HUES6 (cell line): ENCODE data around the gene RRAD.

Source experiments
- H3K27ac ChIP-seq: 2 replicates; pipeline ENCODE4 v1.7.0; 2013; ENCODE audit warnings: low read depth, mild to moderate bottlenecking, low read length, inconsistent platforms
- H3K27me3 ChIP-seq: 2 replicates; pipeline ENCODE4 v1.6.1; 2013; ENCODE audit warnings: low read length; ENCODE audit not compliant: control insufficient read depth, insufficient read depth
- H3K36me3 ChIP-seq: 2 replicates; pipeline ENCODE4 v1.6.1; 2013; ENCODE audit warnings: low read length; ENCODE audit not compliant: control insufficient read depth, insufficient read depth
- H3K4me1 ChIP-seq: 2 replicates; pipeline ENCODE4 v1.6.1; 2013; ENCODE audit warnings: low read length; ENCODE audit not compliant: control insufficient read depth, insufficient read depth
- H3K4me3 ChIP-seq: 2 replicates; pipeline ENCODE4 v1.5.1; 2013; ENCODE audit warnings: low read depth, low read length
- H3K9ac ChIP-seq: one replicate; pipeline ENCODE4 v1.6.1; 2013; ENCODE audit warnings: mild to moderate bottlenecking, low read length
- H3K9me3 ChIP-seq: 2 replicates; pipeline ENCODE4 v1.6.1; 2013; ENCODE audit warnings: low read depth, low read length; ENCODE audit not compliant: control insufficient read depth, insufficient read depth

Gene RRAD

DNA sequence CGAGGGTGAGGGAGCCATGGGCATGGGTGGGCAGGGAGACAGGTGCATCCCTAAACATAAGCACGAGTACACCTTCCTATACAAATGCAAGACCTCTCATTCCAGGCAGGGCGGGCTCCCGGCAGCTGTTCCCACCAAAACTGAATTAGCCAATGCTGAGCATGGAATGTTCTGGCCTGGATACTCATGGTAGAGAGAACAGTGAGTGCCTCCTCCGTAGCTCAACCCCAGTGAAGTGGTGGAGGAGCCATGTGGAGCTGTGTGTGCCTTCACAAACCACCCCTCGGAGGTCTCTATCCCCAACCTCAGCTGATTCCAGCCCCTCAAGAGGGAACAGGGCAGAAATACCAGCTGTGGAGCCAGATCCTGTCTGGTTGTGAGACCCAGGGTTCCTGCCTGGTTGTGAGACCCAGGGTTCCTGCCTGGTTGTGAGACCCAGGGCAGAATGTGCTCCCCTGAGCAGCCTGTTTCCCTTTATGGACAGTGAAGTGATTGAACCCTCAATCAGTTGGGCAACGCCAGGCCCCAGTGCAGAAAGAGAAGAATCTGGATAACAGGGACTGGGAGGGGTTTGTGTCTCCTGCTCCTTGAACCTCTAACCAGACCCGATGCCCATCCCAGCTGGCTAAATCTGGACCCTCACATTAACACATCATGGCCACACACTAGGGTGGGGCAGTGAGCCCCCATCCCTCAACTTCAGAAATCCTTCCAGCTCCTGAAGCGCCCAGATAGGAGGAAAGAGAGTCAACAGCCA is 4.2 kb downstream of the RRAD start:
- no peaks in the 10 kb centered on the region for H3K4me1 ChIP-seq
- H3K27me3 ChIP-seq, result peaks cover 69% of the 10 kb centered on the region
- H3K36me3 ChIP-seq, result no peaks in the 10 kb centered on the region
- H3K9ac ChIP-seq, result no peak overlapping the region
- no peak overlapping the region for H3K27ac ChIP-seq
- H3K4me3 ChIP-seq, result no peak overlapping the region
- H3K9me3 ChIP-seq, result no peaks in the 10 kb centered on the region

DNA sequence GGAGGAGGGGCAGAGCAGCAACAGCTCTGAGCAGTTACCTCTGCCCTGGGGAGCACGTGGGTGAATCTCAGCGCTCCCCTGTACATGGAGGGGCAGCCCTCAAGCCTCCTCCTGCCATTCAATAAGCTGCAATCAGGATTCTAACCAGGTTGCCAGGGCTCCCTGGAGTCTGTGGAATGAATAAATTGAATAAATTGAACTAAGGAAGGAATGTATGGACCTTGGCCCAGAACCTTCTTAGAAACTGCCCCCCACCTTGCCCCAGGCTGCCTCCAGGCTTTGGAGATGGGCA is 5.1 kb downstream of the RRAD start:
- H3K9me3 ChIP-seq, result no peaks in the 10 kb centered on the region
- no peaks in the 10 kb centered on the region for H3K4me1 ChIP-seq
- H3K36me3 ChIP-seq, result no peaks in the 10 kb centered on the region
- no peak overlapping the region for H3K27ac ChIP-seq
- no peak overlapping the region for H3K9ac ChIP-seq
- no peak overlapping the region for H3K4me3 ChIP-seq
- H3K27me3 ChIP-seq, result peaks cover 64% of the 10 kb centered on the region

DNA sequence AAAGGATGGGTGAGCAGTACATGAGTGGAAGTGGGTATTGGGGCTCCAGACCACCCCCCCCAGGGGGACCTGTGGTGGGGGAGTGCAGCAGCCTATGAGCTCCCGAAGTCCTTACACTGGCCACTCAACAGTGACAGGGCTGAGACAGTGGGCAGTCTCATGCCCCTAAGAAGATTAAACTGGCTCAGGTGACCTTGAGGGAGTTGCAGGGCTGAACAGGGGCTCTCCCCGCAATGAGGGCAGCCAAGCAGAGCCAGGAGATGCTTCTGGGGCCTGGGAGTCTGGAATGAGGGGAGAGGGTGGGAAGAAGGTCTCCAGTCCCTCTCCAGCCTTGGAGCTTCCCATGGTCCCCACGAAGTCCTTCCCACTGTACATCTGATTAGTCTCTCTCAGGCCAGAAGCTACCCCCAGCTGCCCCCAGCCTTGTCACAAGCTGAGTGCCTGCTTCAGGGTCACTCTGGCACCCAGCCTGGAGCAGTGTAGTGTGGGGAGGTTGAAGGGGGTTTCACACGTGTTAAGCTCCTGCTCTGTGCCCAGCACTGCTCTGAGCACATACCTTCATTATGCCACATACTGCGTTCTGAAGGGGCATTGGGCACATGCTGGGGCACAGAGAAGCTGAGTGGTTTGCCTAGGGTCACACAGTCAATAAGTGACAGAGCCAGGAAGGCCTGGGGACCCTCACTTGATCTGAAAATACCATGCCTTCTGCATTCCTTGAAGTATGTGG is 5.6 kb downstream of the RRAD start:
- Histone ChIP-seq H3K9me3 (no peaks in the 10 kb centered on the region), H3K4me3 (no peak overlapping the region), H3K27ac (no peak overlapping the region), H3K9ac (no peak overlapping the region), H3K4me1 (no peaks in the 10 kb centered on the region), H3K27me3 (peaks cover 64% of the 10 kb centered on the region), H3K36me3 (no peaks in the 10 kb centered on the region)

DNA sequence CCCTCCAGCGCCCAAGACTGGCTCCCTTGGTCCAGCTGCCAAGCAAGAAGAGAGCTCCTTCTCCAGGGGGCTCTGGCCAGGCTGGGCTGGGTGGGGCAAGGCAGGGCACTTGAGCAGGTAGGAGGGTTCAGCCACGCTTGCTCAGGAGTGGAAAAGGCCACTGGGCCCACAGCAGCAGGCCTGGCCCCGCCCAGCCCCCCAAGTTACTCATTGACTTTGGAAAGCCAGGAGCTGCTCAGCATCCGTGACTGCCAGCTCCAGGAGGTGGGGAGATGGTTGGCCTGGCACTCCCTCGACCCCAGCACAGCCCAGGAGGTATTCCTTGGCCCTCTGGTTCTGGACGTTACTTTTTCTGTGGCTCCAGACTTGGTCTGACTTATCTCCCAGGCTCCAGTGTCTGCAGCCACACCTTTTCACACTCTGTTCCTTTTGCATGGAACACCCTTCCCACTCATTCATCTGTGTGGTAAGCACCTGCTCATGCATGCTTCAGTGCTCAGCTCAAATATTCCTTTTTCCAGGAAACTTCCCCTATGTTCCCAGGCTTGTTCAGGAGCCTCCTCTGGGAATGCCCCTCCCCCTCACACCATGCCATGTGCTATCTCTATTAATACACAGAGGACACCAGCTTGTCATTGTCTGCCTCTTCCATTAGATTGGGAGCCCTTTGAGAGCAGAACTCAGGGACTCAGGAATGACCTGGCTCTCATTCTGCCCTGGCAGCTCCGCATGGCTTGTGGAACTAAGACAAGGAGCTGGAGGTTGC is 6.3 kb downstream of the RRAD start, which contains the start of gene CDH16:
Gene CDH16, minus strand, starts transcription at position 83 of the 766 bp plus-strand sequence. CDS start 820 bp downstream, outside the sequence.
- Histone ChIP-seq H3K9ac (no peak within 1 kb of the TSS), H3K4me1 (no peaks in the 10 kb centered on the region), H3K4me3 (no peak within 1 kb of the TSS), H3K27ac (no peak within 1 kb of the TSS), H3K27me3 (peaks cover 62% of the 10 kb centered on the region), H3K36me3 (no peaks in the 10 kb centered on the region), H3K9me3 (no peaks in the 10 kb centered on the region)

DNA sequence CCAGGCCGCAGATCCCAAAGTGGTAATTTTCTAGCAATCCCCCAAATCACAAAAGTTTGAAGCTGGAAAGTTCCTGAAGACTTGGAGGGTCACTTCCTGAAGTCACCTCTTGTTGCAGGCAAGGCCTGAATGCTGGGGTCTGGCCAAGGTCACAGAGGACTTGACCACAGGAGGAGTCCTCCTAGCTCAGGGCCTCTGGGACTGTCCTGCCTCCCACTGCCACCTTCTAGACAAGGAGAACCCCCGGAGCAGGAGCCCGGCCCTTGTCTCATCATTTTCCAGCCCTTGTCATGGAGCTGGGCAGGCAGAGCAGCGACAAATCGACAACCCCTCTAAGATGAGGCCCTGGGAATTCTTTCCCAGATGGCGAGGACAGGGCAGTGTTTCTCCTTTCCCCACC is 7.0 kb downstream of the RRAD start:
- H3K27me3 ChIP-seq, result peaks cover 56% of the 10 kb centered on the region
- no peak overlapping the region for H3K4me3 ChIP-seq
- no peaks in the 10 kb centered on the region for H3K9me3 ChIP-seq
- H3K27ac ChIP-seq, result no peak overlapping the region
- H3K36me3 ChIP-seq, result no peaks in the 10 kb centered on the region
- H3K4me1 ChIP-seq, result no peaks in the 10 kb centered on the region
- H3K9ac ChIP-seq, result no peak overlapping the region

DNA sequence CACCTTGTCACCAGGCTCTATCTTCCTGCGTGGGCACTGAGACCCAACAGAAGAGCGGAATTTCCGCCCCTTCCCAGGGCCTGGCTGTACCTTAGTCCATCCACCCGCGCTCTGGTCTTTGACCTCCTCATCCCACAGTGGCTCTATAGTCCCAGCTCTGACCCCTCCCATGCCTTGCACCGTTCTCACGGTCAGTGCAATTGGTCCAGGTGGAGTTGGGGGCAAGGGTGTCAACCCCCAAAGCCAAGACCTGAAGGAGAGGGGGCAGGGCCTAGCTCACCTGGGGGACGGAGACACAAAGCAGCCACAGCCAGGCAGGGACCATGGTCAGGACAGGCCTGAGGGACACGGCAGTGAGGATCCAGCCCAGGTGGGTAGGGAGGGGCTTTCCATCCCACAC is 7.6 kb downstream of the RRAD start:
- Histone ChIP-seq H3K36me3 (no peaks in the 10 kb centered on the region), H3K27ac (no peak overlapping the region), H3K27me3 (peaks cover 50% of the 10 kb centered on the region), H3K9ac (no peak overlapping the region), H3K4me3 (no peak overlapping the region), H3K4me1 (no peaks in the 10 kb centered on the region), H3K9me3 (no peaks in the 10 kb centered on the region)

DNA sequence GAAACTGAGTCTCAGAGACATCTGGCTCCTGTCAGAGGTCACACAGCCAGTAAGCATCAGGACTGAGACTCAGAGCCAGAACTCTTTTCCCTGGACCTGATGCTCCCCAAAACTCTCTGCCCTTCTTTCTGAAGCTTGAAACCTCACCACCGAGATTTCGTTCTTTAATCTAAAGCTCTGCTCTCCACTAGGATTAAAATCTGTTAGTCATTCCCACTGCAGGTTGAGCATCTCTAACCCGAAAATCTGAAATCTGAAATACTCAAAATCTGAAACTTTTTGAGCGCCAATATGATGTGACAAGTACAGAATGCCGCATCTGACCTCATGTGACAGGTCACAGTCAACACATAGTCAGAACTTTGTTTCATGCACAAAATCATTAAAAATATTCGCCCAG is 8.8 kb downstream of the RRAD start:
- Histone ChIP-seq H3K36me3 (no peaks in the 10 kb centered on the region), H3K4me3 (no peak overlapping the region), H3K4me1 (no peaks in the 10 kb centered on the region), H3K9ac (no peak overlapping the region), H3K27me3 (peaks cover 43% of the 10 kb centered on the region), H3K27ac (no peak overlapping the region), H3K9me3 (no peaks in the 10 kb centered on the region)

DNA sequence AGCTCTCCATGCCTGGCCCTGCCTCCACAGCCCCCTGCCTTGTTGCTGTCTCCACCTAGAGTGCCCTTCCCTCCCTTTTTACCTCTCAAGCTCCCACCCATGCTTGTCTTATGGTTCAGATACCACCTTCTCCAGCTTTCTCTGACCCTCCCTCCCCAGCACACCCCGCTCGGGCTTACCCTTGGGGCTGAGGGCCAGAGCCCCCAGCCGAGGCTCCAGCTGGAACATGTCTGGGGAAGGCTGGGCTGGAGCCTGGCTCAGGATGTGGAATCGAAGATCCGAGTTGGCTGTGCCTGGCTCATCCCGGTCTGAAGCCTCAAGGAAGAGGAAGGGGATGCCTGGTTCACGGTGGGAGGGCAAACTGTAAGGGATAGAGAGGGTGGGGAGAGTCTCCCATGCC is 10.3 kb downstream of the RRAD start:
- no peaks in the 10 kb centered on the region for H3K4me1 ChIP-seq
- H3K27ac ChIP-seq, result no peak overlapping the region
- H3K36me3 ChIP-seq, result no peaks in the 10 kb centered on the region
- H3K4me3 ChIP-seq, result no peak overlapping the region
- peaks cover 32% of the 10 kb centered on the region for H3K27me3 ChIP-seq
- no peaks in the 10 kb centered on the region for H3K9me3 ChIP-seq
- H3K9ac ChIP-seq, result no peak overlapping the region

DNA sequence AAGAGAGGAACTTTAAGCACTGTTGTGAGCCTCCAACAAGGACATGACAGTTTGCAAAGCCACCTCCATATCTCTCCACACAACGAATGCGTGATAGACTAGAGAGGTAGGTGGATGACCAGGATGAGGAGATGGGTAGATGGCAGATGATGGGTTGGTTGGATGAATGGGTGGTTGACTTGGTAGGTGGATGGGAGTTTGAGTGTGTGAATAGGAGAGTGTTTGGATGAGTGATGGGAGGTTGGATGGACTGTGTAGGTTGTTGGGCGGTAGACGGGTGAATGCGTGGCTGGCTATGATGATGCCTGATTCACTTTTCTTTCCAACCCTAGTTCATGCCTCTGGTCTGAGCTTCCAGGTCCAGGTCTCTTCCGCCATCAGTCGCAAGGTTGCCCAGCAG is 10.8 kb downstream of the RRAD start:
- Histone ChIP-seq H3K27ac (no peak overlapping the region), H3K4me1 (no peaks in the 10 kb centered on the region), H3K9me3 (no peaks in the 10 kb centered on the region), H3K27me3 (peaks cover 28% of the 10 kb centered on the region), H3K36me3 (no peaks in the 10 kb centered on the region), H3K9ac (no peak overlapping the region), H3K4me3 (no peak overlapping the region)

DNA sequence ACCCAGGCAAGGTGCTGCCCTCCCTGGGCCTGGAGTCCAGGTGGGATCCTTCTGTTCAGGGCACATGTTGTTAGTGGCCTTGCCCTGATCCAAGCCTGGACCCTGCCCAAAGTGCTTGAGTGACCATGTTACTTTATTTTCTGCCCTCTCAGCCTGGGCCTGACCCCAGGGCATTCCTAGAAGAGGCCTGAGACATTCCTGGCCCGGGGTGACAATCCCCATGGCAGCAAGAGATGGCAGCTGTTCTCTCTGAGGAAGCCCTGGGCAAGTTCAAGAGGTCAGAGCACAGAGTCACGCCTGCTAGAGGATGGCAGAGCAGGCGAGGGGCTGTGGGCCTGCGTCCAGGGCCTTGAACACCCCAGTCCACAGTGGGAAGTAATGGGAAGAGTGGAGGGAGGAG is 11.6 kb downstream of the RRAD start:
- Histone ChIP-seq H3K27me3 (peaks cover 25% of the 10 kb centered on the region), H3K9ac (no peak overlapping the region), H3K27ac (no peak overlapping the region), H3K4me3 (no peak overlapping the region), H3K9me3 (no peaks in the 10 kb centered on the region), H3K4me1 (no peaks in the 10 kb centered on the region), H3K36me3 (no peaks in the 10 kb centered on the region)

DNA sequence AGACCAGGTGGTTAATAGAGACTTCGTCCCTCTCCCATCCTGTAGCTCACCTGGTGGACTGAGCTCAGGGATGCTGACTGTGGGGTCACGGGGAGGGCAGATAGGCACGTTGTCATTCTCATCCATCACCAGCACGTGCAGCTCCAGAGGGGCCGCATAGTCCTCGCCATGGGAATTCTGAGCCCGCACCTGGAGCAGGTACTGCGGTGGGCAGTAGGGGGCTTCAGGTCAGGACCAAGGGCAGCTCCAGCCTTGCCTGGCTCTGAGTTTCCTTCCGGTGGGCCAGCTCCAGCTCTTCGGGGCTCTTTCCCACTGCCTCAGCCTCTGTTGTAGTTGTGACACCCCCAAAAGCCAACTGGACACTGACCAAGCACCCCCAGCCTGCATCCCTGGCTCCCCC is 12.3 kb downstream of the RRAD start:
- Histone ChIP-seq H3K27me3 (peaks cover 26% of the 10 kb centered on the region), H3K4me1 (no peaks in the 10 kb centered on the region), H3K9ac (no peak overlapping the region), H3K36me3 (no peaks in the 10 kb centered on the region), H3K9me3 (no peaks in the 10 kb centered on the region), H3K4me3 (no peak overlapping the region), H3K27ac (no peak overlapping the region)
